SK-N-SH treated with all-trans-retinoic acid at 6 μM for 48 hours (cell line): ENCODE data around the gene ZNF318.

Experiments used
- ATAC-seq: fragments of 200-7000 bp; cut with Tn5 transposase; 3 replicates; pipeline ENCODE4 v1.9.1; 2020; ENCODE audit warnings: mild to moderate bottlenecking, moderate library complexity
- BACH2 ChIP-seq: fragments of 250-450 bp; sonication (Bioruptor Pico); IDR thresholded peaks from 2 replicates; pipeline ENCODE4 v1.9.0; 2021; ENCODE audit warnings: mild to moderate bottlenecking, borderline replicate concordance
- CSDC2 ChIP-seq: fragments of 250-450 bp; sonication (Bioruptor Pico); IDR thresholded peaks from 2 replicates; pipeline ENCODE4 v1.5.0; 2020; ENCODE audit warnings: mild to moderate bottlenecking, moderate library complexity
- ESRRG ChIP-seq: fragments of 250-450 bp; sonication (Bioruptor Pico); IDR thresholded peaks from 2 replicates; pipeline ENCODE4 v1.6.1; 2021; ENCODE audit warnings: mild to moderate bottlenecking
- GLIS3 ChIP-seq: fragments of 250-450 bp; sonication (Bioruptor Pico); IDR thresholded peaks from 2 replicates; pipeline ENCODE4 v1.5.0; 2020; ENCODE audit warnings: mild to moderate bottlenecking, moderate library complexity
- ISL1 ChIP-seq: fragments of 250-450 bp; sonication (Bioruptor Pico); IDR thresholded peaks from 2 replicates; pipeline ENCODE4 v2.1.2; 2022; ENCODE audit warnings: mild to moderate bottlenecking, moderate library complexity
- OSR1 ChIP-seq: fragments of 250-450 bp; sonication (Bioruptor Pico); IDR thresholded peaks from 2 replicates; pipeline ENCODE4 v1.8.0; 2022; ENCODE audit warnings: moderate library complexity, mild to moderate bottlenecking, inconsistent platforms
- PPARA ChIP-seq: fragments of 250-450 bp; sonication (Bioruptor Pico); IDR thresholded peaks from 2 replicates; pipeline ENCODE4 v1.5.0; 2020; ENCODE audit warnings: mild to moderate bottlenecking, borderline replicate concordance
- RARB ChIP-seq: fragments of 250-450 bp; sonication (Bioruptor Pico); IDR thresholded peaks from 2 replicates; pipeline ENCODE4 v1.8.0; 2021; ENCODE audit warnings: mild to moderate bottlenecking, moderate library complexity
- SNAI2 ChIP-seq: fragments of 250-450 bp; sonication (Bioruptor Pico); IDR thresholded peaks from 2 replicates; pipeline ENCODE4 v1.5.0; 2020; ENCODE audit warnings: mild to moderate bottlenecking, moderate library complexity
- TCF4 ChIP-seq: fragments of 250-450 bp; sonication (Bioruptor Pico); IDR thresholded peaks from 2 replicates; pipeline ENCODE4 v1.8.0; 2021; ENCODE audit warnings: mild to moderate bottlenecking, moderate library complexity, borderline replicate concordance
- TOX ChIP-seq: fragments of 250-450 bp; sonication (Bioruptor Pico); IDR thresholded peaks from 2 replicates; pipeline ENCODE4 v1.8.0; 2021; ENCODE audit warnings: mild to moderate bottlenecking, moderate library complexity, borderline replicate concordance
- ZC3H10 ChIP-seq: fragments of 250-450 bp; sonication (Bioruptor Pico); IDR thresholded peaks from 2 replicates; pipeline ENCODE4 v1.5.1; 2021; ENCODE audit warnings: mild to moderate bottlenecking, moderate library complexity
- ZFP3 ChIP-seq: fragments of 250-450 bp; sonication (Bioruptor Pico); IDR thresholded peaks from 2 replicates; pipeline ENCODE4 v1.5.0; 2020; ENCODE audit warnings: mild to moderate bottlenecking, moderate library complexity
- ZFP30 ChIP-seq: fragments of 450-650 bp; formaldehyde crosslinking; IDR thresholded peaks from 2 replicates; pipeline ENCODE4 v1.5.0; 2022; ENCODE audit warnings: mild to moderate bottlenecking, moderate library complexity
- ZNF565 ChIP-seq: fragments of 450-650 bp; formaldehyde crosslinking; conservative IDR thresholded peaks from 2 replicates; pipeline ENCODE4 v1.5.0; 2020; ENCODE audit warnings: low read depth, mild to moderate bottlenecking, moderate library complexity
- ZNF70 ChIP-seq: fragments of 450-650 bp; formaldehyde crosslinking; IDR thresholded peaks from 2 replicates; pipeline ENCODE4 v1.5.0; 2020; ENCODE audit warnings: mild to moderate bottlenecking, moderate library complexity
- ZNF8 ChIP-seq: fragments of 450-650 bp; formaldehyde crosslinking; IDR thresholded peaks from 2 replicates; pipeline ENCODE4 v1.5.0; 2020; ENCODE audit warnings: mild to moderate bottlenecking, moderate library complexity
- TF ChIP-seq, protein P1 (sequence below): fragments of 250-450 bp; sonication (Bioruptor Pico); IDR thresholded peaks from 2 replicates; pipeline ENCODE4 v1.8.0; 2021; ENCODE audit warnings: low read depth, mild to moderate bottlenecking, moderate library complexity, borderline replicate concordance
- TF ChIP-seq, protein P2 (sequence below): fragments of 250-450 bp; sonication (Bioruptor Pico); IDR thresholded peaks from 2 replicates; pipeline ENCODE4 v1.5.1; 2020; ENCODE audit warnings: low read depth, mild to moderate bottlenecking, moderate library complexity
- TF ChIP-seq, protein P3 (sequence below): fragments of 250-450 bp; sonication (Bioruptor Pico); IDR thresholded peaks from 2 replicates; pipeline ENCODE4 v1.8.0; 2020; ENCODE audit warnings: mild to moderate bottlenecking, moderate library complexity, borderline replicate concordance
- TF ChIP-seq, protein P4 (sequence below): fragments of 250-450 bp; sonication (Bioruptor Pico); IDR thresholded peaks from 2 replicates; pipeline ENCODE4 v1.5.0; 2020; ENCODE audit warnings: mild to moderate bottlenecking, moderate library complexity

ZNF318 gene

DNA sequence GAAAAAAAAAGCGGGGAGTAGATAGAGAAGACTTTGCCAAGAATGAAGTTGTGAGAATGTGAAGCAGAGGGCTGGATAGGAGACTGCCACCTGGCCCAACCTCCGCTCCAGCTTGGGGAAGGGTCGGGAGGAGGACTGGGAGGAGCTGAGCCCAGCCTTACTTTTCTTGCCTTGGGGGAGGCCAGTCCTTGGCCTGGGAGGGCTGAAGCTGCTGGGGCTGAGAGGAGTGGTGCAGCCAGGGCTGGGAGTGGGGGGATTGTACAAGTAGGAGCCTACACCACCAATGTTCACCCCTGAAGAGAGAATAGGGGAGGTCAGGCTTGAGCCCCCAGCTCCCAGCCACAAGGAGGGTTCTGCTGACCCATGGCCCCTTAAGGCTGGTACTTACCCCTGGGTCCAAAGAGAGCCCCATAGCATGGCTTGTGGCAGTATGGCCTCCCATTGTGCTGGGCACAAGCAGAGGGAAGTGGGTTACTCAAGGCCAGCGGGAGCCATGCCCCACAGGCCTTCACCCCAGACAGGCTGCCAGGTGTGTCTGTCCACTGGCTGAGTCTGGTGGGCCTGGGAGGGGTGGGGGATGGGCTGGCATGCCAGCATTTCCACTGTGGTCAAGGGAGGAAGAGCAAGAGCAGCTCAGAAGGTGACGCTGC lies 61.9 kb downstream of the ZNF318 start:
- ATAC-seq, result no peak
- TF ChIP-seq RARB (CRISPR knock-in tag) (no peak), GLIS3 (CRISPR knock-in tag) (no peak), ZNF70 (CRISPR knock-in tag) (no peak), TOX (CRISPR knock-in tag) (no peak), ZNF565 (CRISPR knock-in tag) (no peak), ISL1 (CRISPR knock-in tag) (no peak), SNAI2 (CRISPR knock-in tag) (no peak), OSR1 (CRISPR knock-in tag) (no peak), BACH2 (no peak), ZC3H10 (CRISPR knock-in tag) (no peak), ZNF8 (CRISPR knock-in tag) (no peak), PPARA (CRISPR knock-in tag) (no peak)
- TF ChIP-seq, protein P1, sequence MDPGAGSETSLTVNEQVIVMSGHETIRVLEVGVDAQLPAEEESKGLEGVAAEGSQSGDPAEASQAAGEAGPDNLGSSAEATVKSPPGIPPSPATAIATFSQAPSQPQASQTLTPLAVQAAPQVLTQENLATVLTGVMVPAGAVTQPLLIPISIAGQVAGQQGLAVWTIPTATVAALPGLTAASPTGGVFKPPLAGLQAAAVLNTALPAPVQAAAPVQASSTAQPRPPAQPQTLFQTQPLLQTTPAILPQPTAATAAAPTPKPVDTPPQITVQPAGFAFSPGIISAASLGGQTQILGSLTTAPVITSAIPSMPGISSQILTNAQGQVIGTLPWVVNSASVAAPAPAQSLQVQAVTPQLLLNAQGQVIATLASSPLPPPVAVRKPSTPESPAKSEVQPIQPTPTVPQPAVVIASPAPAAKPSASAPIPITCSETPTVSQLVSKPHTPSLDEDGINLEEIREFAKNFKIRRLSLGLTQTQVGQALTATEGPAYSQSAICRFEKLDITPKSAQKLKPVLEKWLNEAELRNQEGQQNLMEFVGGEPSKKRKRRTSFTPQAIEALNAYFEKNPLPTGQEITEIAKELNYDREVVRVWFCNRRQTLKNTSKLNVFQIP (CRISPR knock-in tag), result no peak
- TF ChIP-seq, protein P2, sequence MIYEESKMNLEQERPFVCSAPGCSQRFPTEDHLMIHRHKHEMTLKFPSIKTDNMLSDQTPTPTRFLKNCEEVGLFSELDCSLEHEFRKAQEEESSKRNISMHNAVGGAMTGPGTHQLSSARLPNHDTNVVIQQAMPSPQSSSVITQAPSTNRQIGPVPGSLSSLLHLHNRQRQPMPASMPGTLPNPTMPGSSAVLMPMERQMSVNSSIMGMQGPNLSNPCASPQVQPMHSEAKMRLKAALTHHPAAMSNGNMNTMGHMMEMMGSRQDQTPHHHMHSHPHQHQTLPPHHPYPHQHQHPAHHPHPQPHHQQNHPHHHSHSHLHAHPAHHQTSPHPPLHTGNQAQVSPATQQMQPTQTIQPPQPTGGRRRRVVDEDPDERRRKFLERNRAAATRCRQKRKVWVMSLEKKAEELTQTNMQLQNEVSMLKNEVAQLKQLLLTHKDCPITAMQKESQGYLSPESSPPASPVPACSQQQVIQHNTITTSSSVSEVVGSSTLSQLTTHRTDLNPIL (CRISPR knock-in tag), result no peak
- TF ChIP-seq, protein P3, sequence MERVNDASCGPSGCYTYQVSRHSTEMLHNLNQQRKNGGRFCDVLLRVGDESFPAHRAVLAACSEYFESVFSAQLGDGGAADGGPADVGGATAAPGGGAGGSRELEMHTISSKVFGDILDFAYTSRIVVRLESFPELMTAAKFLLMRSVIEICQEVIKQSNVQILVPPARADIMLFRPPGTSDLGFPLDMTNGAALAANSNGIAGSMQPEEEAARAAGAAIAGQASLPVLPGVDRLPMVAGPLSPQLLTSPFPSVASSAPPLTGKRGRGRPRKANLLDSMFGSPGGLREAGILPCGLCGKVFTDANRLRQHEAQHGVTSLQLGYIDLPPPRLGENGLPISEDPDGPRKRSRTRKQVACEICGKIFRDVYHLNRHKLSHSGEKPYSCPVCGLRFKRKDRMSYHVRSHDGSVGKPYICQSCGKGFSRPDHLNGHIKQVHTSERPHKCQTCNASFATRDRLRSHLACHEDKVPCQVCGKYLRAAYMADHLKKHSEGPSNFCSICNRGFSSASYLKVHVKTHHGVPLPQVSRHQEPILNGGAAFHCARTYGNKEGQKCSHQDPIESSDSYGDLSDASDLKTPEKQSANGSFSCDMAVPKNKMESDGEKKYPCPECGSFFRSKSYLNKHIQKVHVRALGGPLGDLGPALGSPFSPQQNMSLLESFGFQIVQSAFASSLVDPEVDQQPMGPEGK, result no peak

DNA sequence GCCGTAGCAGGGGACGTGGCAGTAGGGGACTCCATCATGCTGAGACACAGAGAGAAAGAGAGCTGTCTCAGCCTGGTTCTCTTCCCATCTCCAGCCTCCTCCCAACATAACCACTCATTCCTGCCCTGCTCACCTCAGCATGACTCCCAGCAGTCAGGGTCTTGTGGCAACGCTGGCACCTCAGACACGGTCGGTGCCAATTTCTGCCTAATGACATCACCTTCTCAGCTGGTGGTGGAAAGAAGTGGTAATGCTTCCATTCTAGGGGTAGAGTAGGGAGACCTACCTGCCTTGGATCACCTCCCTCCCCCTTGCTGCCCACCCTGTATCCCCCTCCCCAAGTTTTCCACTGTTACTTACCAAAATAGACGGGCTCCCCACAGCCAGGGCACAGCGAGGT lies 63.4 kb downstream of the ZNF318 start:
- no peak for TF ChIP-seq ZNF70 (CRISPR knock-in tag)
- TF ChIP-seq PPARA (CRISPR knock-in tag), result no peak
- TF ChIP-seq SNAI2 (CRISPR knock-in tag), result no peak
- TF ChIP-seq BACH2, result no peak
- TF ChIP-seq, protein P1 (CRISPR knock-in tag), result no peak
- TF ChIP-seq, protein P3, result no peak
- no peak for TF ChIP-seq GLIS3 (CRISPR knock-in tag)
- TF ChIP-seq ZNF8 (CRISPR knock-in tag), result no peak
- TF ChIP-seq OSR1 (CRISPR knock-in tag), result no peak
- no peak for TF ChIP-seq ZC3H10 (CRISPR knock-in tag)
- TF ChIP-seq, protein P4, sequence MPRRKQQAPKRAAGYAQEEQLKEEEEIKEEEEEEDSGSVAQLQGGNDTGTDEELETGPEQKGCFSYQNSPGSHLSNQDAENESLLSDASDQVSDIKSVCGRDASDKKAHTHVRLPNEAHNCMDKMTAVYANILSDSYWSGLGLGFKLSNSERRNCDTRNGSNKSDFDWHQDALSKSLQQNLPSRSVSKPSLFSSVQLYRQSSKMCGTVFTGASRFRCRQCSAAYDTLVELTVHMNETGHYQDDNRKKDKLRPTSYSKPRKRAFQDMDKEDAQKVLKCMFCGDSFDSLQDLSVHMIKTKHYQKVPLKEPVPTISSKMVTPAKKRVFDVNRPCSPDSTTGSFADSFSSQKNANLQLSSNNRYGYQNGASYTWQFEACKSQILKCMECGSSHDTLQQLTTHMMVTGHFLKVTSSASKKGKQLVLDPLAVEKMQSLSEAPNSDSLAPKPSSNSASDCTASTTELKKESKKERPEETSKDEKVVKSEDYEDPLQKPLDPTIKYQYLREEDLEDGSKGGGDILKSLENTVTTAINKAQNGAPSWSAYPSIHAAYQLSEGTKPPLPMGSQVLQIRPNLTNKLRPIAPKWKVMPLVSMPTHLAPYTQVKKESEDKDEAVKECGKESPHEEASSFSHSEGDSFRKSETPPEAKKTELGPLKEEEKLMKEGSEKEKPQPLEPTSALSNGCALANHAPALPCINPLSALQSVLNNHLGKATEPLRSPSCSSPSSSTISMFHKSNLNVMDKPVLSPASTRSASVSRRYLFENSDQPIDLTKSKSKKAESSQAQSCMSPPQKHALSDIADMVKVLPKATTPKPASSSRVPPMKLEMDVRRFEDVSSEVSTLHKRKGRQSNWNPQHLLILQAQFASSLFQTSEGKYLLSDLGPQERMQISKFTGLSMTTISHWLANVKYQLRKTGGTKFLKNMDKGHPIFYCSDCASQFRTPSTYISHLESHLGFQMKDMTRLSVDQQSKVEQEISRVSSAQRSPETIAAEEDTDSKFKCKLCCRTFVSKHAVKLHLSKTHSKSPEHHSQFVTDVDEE (CRISPR knock-in tag), result no peak
- TF ChIP-seq ZNF565 (CRISPR knock-in tag), result no peak
- no peak for TF ChIP-seq TCF4 (CRISPR knock-in tag)
- TF ChIP-seq CSDC2, result no peak
- TF ChIP-seq TOX (CRISPR knock-in tag), result no peak
- no peak for TF ChIP-seq ISL1 (CRISPR knock-in tag)
- TF ChIP-seq ESRRG (CRISPR knock-in tag), result no peak
- no peak for TF ChIP-seq ZFP3 (CRISPR knock-in tag)
- no peak for TF ChIP-seq ZFP30 (CRISPR knock-in tag)
- ATAC-seq, result no peak
